ENCODE measurements around the gene AVEN.
A peak's percentile ranks its signal among the peaks of the same experiment; 100 is the strongest.
"Not testable (repeated sequence)": the region's sequence is repeated elsewhere in the genome, so short reads cannot be mapped to it uniquely, and the experiment has no call there.

The AVEN gene

GRCh38 chr15:34059476-34059875, 20.5 kb upstream of the AVEN start:
- H3K27me3 ChIP-seq = no peaks in the 10 kb centered on the region
- peaks cover 0 to 23% (median 6%) of the 10 kb centered on the region in 4 donors for H3K4me1 ChIP-seq
- TF ChIP-seq CTCF (IDR thresholded peaks at IDR 0.05) = no peak
- no peak for DNase-seq
- H3K9me3 ChIP-seq = no peaks in the 10 kb centered on the region
- H3K4me3 ChIP-seq = no peak overlapping the region
- no peaks in the 10 kb centered on the region for H3K36me3 ChIP-seq
- intact Hi-C loops (cut with DNase I; ENCODE audit: low total_unique reads) = no loop called here
- H3K27ac ChIP-seq = no peak overlapping the region

- Histone ChIP-seq H3K27ac (peak overlapping the region; percentile 65 to 75), H3K9me3 (no peaks in the 10 kb centered on the region), H3K36me3 (no peaks in the 10 kb centered on the region), H3K27me3 (no peaks in the 10 kb centered on the region), H3K4me1 (peaks cover 0 to 23% (median 6%) of the 10 kb centered on the region in 4 donors), H3K4me3 (no peak overlapping the region)
- no peak for DNase-seq
- intact Hi-C loops (cut with DNase I; ENCODE audit: low total_unique reads) = no loop called here
- no peak for TF ChIP-seq CTCF (IDR thresholded peaks at IDR 0.05)
These were observed 17.9 kb upstream of the AVEN start for GRCh38 chr15:34056911-34057310.

- Histone ChIP-seq H3K4me1 (peaks cover 0 to 23% (median 6%) of the 10 kb centered on the region in 4 donors), H3K9me3 (peaks cover 0 to 4% (median 0%) of the 10 kb centered on the region in 3 donors), H3K27ac (peak overlapping the region; percentile 65 to 75), H3K27me3 (no peaks in the 10 kb centered on the region), H3K36me3 (no peaks in the 10 kb centered on the region), H3K4me3 (no peak overlapping the region)
- TF ChIP-seq CTCF (IDR thresholded peaks at IDR 0.05) = no peak
- DNase-seq = no peak
- intact Hi-C loops (cut with DNase I; ENCODE audit: low total_unique reads) = no loop called here
These were observed 17.0 kb upstream of the AVEN start for GRCh38 chr15:34055868-34056595.

GRCh38 chr15:34054081-34054707, 15.2 kb upstream of the AVEN start:
- H3K4me1 ChIP-seq = peaks cover 0 to 25% (median 6%) of the 10 kb centered on the region in 4 donors
- H3K4me3 ChIP-seq = no peak overlapping the region
- DNase-seq = no peak
- peaks cover 0 to 13% (median 0%) of the 10 kb centered on the region in 3 donors for H3K9me3 ChIP-seq
- intact Hi-C loops (cut with DNase I; ENCODE audit: low total_unique reads) = no loop called here
- no peak overlapping the region for H3K27ac ChIP-seq
- H3K27me3 ChIP-seq = no peaks in the 10 kb centered on the region
- no peaks in the 10 kb centered on the region for H3K36me3 ChIP-seq
- TF ChIP-seq CTCF (IDR thresholded peaks at IDR 0.05) = no peak

GRCh38 chr15:34050385-34050784, 11.4 kb upstream of the AVEN start:
- not testable (repeated sequence) for DNase-seq, H3K4me1 ChIP-seq, H3K27ac ChIP-seq, H3K4me3 ChIP-seq, H3K27me3 ChIP-seq, H3K36me3 ChIP-seq
- H3K9me3 ChIP-seq = peaks cover 0 to 13% (median 0%) of the 10 kb centered on the region in 3 donors
- intact Hi-C loops (cut with DNase I; ENCODE audit: low total_unique reads) = loop anchor here (2.0 kb wide), 1 partner anchor 24 kb away; no protein-coding TSS in a partner anchor

GRCh38 chr15:34049112-34049511, 10.1 kb upstream of the AVEN start:
- H3K9me3 ChIP-seq = peaks cover 0 to 13% (median 0%) of the 10 kb centered on the region in 3 donors
- no peak overlapping the region for H3K27ac ChIP-seq
- DNase-seq = no peak
- no peak overlapping the region for H3K4me3 ChIP-seq
- intact Hi-C loops (cut with DNase I; ENCODE audit: low total_unique reads) = no loop called here
- H3K27me3 ChIP-seq = no peaks in the 10 kb centered on the region
- H3K36me3 ChIP-seq = no peaks in the 10 kb centered on the region
- peaks cover 0 to 7% (median 0%) of the 10 kb centered on the region in 4 donors for H3K4me1 ChIP-seq
- no peak for TF ChIP-seq CTCF (IDR thresholded peaks at IDR 0.05)

All from tibial artery (tissue), 4 donors.